Neural crest cell (in vitro differentiated cells): ENCODE data around the gene SC5D. TPM values are rescaled to one million over a fixed set of nuclear protein-coding genes. Genes with fewer than 3 reads are reported as not detected.

Experiments used
- DNase-seq: peaks from one replicate; pipeline ENCODE4 v3.0.0; 2021; ENCODE audit warnings: low read depth, mixed read lengths, low spot score
- H3K27ac Mint-ChIP-seq: one replicate; pipeline ENCODE4 v1.8.0; 2021; ENCODE audit warnings: mild to moderate bottlenecking, mixed read lengths; ENCODE audit not compliant: unreplicated experiment
- H3K27me3 Mint-ChIP-seq: 2 replicates; pipeline ENCODE4 v1.8.0; 2021; ENCODE audit warnings: low read depth, mild to moderate bottlenecking, mixed read lengths
- H3K36me3 Mint-ChIP-seq: 2 replicates; pipeline ENCODE4 v1.8.0; 2021; ENCODE audit warnings: low read depth, mild to moderate bottlenecking, mixed read lengths
- H3K4me1 Mint-ChIP-seq: 2 replicates; pipeline ENCODE4 v1.8.0; 2021; ENCODE audit warnings: mixed read lengths
- H3K4me3 Mint-ChIP-seq: one replicate; pipeline ENCODE4 v1.8.0; 2021; ENCODE audit warnings: mild to moderate bottlenecking, mixed read lengths
- H3K9me3 Mint-ChIP-seq: 2 replicates; pipeline ENCODE4 v1.8.0; 2021; ENCODE audit warnings: mixed read lengths
- CTCF ChIP-seq: fragments of 200-600 bp; sonication (generic); conservative IDR thresholded peaks from 2 replicates; pipeline ENCODE4 v1.5.0; 2021; ENCODE audit warnings: antibody characterized with exemption, mild to moderate bottlenecking
- total RNA-seq: library from RNA; stranded (reverse); gene quantifications from 2 replicates; pipeline ENCODE4 v1.2.1, GENCODE V29; 2021

SC5D gene
- total RNA-seq, 1 donor from 2014 or later, result 76.4 TPM

GRCh38 chr11:121337078-121337477, 44.5 kb downstream of the SC5D start:
- Mint-ChIP-seq H3K27ac (no peak overlapping the region), H3K9me3 (peaks cover 4% of the 10 kb centered on the region), H3K4me3 (no peak overlapping the region), H3K27me3 (no peaks in the 10 kb centered on the region), H3K36me3 (no peaks in the 10 kb centered on the region), H3K4me1 (peaks cover 11% of the 10 kb centered on the region)
- TF ChIP-seq CTCF, result no peak
- DNase-seq, result no peak

GRCh38 chr11:121337740-121338272, 45.2 kb downstream of the SC5D start:
- Mint-ChIP-seq H3K9me3 (no peaks in the 10 kb centered on the region), H3K36me3 (no peaks in the 10 kb centered on the region), H3K4me3 (no peak overlapping the region), H3K27ac (no peak overlapping the region), H3K4me1 (peaks cover 11% of the 10 kb centered on the region), H3K27me3 (no peaks in the 10 kb centered on the region)
- DNase-seq, result no peak
- no peak for TF ChIP-seq CTCF

- DNase-seq, result no peak
- Mint-ChIP-seq H3K4me1 (peaks cover 11% of the 10 kb centered on the region), H3K36me3 (no peaks in the 10 kb centered on the region), H3K9me3 (no peaks in the 10 kb centered on the region), H3K27ac (no peak overlapping the region), H3K4me3 (no peak overlapping the region), H3K27me3 (no peaks in the 10 kb centered on the region)
- no peak for TF ChIP-seq CTCF
These were observed 46.0 kb downstream of the SC5D start for GRCh38 chr11:121338536-121338935.

- H3K27ac Mint-ChIP-seq, result no peak overlapping the region
- DNase-seq, result no peak
- H3K27me3 Mint-ChIP-seq, result no peaks in the 10 kb centered on the region
- peaks cover 1% of the 10 kb centered on the region for H3K4me1 Mint-ChIP-seq
- H3K36me3 Mint-ChIP-seq, result no peaks in the 10 kb centered on the region
- no peak overlapping the region for H3K4me3 Mint-ChIP-seq
- TF ChIP-seq CTCF, result no peak
- H3K9me3 Mint-ChIP-seq, result no peaks in the 10 kb centered on the region
These were observed 47.5 kb downstream of the SC5D start for GRCh38 chr11:121340032-121340580.

- no peak for TF ChIP-seq CTCF
- no peak for DNase-seq
- Mint-ChIP-seq H3K36me3 (no peaks in the 10 kb centered on the region), H3K4me3 (no peak overlapping the region), H3K27ac (no peak overlapping the region), H3K9me3 (no peaks in the 10 kb centered on the region), H3K27me3 (no peaks in the 10 kb centered on the region), H3K4me1 (no peaks in the 10 kb centered on the region)
These were observed 49.0 kb downstream of the SC5D start for GRCh38 chr11:121341609-121342008.
